NCI-H345 treated with DMSO at 0.1 percent for 48 hours (cell line): Measurements from ENCODE around the gene RHOD.

ENCODE experiments used
- DNase-seq: peaks from one replicate; lab custom pipeline; 2025; ENCODE audit not compliant: unreplicated experiment; lab: John Stamatoyannopoulos, UW

RHOD gene

DNA sequence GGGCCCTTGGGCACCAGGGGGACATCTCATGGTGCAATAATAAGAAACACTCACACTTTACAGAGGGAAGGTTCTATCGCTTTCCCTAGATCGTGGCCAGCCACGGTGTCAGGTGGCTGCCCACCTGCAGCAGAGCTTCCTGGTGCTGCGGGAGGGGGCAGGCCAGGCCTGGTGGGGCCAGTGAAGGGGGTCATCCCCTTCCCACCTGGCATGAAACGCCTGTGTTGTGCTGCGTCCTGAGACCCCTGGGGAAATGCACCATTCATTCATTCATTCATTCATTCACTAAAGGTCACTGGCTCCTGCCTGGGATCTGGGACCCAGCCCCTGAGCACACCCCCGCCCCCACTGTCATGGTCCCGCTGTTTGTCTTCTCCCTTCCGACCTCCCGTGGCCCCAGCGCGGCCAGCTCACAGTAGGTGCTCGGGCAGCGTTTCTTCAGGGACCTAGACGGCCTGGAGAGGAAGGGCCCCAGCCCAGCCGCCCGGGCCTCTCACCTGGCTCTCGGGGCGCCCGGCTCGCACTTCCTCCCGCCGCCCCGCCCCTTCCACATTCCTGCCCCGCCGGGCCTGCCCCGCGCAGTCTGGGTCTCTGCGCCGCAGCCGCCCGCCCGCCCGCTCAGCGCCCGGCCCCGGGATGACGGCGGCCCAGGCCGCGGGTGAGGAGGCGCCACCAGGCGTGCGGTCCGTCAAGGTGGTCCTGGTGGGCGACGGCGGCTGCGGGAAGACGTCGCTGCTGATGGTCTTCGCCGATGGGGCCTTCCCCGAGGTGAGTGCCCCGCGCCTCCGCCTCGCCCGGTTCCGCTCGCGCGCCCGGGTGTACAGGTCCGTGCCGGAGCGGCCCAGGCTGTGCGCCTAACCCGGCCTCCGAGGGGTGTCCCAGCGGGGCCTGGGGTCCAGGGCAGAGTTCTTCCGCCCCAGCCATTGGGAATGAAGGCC lies at the start of gene RHOD:
Gene RHOD, plus strand, starts transcription at position 581 of the 938 bp plus-strand sequence. Its CDS starts 56 bp downstream, at position 637.
- DNase-seq = no peak

- DNase-seq = no peak
Measured at GRCh38 chr11:67007126-67007525, 49.5 kb upstream of the RHOD start.

- no peak for DNase-seq
Measured at GRCh38 chr11:67010296-67010905, 46.2 kb upstream of the RHOD start.

- DNase-seq = no peak
Measured at GRCh38 chr11:67013511-67014045, 43.1 kb upstream of the RHOD start.

- DNase-seq = no peak
Measured at GRCh38 chr11:67014343-67014742, 42.3 kb upstream of the RHOD start.

- no peak for DNase-seq
Measured at GRCh38 chr11:67015048-67015447, 41.6 kb upstream of the RHOD start.

DNA sequence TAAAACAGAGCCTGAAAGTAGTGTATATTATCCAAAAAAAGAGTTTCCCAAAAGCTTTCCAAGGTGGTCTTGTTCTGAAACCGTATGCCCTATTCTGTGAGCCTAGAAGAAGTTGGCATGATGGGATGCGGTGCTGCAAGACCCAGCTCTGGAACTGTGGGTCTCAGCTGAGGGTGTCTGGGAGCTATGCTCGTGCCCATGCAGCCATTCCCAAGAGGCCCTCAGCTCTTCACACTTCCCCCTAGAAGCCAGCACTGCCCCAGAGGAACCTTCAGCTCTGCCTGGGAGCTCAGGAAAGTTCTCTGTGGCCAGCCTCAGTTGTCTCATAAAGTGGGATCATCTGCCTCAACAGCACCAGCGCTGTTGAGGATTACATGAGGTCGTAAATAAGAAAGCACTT lies 40.1 kb upstream of the RHOD start:
- DNase-seq = no peak

- DNase-seq = no peak
Measured at GRCh38 chr11:67020949-67021348, 35.7 kb upstream of the RHOD start.

GRCh38 chr11:67022341-67022933 lies 34.2 kb upstream of the RHOD start:
- peak; percentile 20 for DNase-seq

GRCh38 chr11:67022961-67023956 lies 33.4 kb upstream of the RHOD start, which contains the start of gene SYT12:
Gene SYT12 (plus strand): TSS chr11:67023134. CDS start chr11:67030145, 7,011 bp downstream.
- DNase-seq = no peak

- DNase-seq = no peak
Measured at GRCh38 chr11:67023957-67024353, 32.7 kb upstream of the RHOD start.

DNA sequence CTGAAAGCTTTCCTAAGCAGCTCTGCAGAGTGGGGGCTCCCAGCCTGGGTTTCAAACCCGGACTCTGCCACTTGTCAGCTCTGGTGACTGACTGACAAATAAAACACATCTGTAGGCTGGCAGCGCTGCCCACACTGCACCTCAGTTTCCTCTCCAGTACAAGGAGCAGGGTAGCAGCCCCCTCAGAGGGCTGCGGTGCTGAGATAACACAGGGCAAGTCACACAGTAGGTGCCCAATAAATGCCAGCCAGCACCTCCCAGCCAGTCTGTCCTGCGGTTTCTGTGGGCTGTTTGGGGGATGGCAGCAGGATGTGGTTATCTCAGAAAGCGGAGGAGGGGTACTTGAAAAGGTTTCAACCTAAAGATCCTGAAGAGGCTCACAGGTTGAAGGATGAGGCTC lies 32.2 kb upstream of the RHOD start:
- no peak for DNase-seq

GRCh38 chr11:67024966-67025365 lies 31.7 kb upstream of the RHOD start:
- DNase-seq = no peak

DNA sequence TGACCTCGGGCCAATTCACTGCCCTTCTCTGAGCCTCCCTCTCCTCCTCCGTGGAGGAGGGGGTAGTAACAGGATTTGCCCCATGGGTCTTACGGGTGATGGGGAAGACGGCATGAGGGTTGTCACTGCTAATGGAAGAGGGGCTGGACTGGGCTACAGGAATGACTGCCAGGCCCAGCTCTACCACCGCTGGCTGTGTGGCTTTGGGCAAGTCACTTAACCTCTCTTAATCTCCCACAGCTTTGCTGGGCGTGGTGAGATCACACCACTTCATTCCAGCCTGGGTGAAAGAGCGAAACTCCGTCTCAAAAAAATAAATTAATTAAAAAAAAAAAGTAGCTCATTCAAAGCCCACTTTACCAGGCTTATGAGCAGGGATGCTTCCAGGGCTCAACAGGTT lies 30.9 kb upstream of the RHOD start:
- DNase-seq = no peak

- DNase-seq = no peak
Measured at GRCh38 chr11:67026941-67027340, 29.7 kb upstream of the RHOD start.

DNA sequence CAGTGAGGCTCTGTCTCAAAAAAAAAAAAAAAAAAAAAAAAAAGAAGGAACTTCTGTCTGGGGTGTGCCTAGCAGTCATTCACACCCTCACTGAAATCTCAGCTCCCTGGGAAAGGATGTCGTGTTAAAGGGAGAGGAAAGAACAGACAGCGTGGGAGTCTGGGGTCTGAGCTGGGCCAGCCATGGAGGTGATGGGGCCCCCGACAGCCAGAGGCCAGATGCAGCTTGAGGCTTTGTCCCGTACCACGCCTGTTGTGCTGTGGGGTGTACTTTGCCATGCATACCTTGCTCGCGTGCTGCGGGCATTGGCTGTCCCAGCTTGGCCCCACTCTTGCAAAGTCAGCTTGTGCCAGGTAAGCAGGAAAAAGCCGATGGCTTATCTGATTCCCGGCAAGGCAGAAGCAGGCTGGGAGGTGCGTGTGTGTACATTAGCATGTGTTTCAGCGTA lies 29.1 kb upstream of the RHOD start:
- no peak for DNase-seq

- no peak for DNase-seq
Measured at GRCh38 chr11:67027943-67028542, 28.6 kb upstream of the RHOD start.

DNA sequence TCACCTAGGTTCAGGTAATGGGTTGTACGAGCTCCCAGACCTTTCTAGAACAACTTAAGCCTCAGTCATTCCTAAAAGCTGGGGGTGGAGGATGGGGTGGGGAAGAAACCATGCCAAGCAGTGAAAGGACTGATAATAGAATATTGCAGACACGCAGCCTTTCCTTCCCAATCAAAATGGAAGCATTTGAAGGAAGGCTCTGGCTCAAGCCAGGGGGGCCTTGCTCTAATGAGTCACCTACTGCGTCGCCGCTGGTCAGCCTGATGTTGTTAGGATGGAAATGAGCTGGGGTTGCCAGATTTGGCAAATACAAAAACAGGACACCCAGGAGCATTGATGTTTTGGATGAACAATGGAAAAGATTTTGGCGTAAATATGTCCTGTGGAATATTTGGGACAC lies 27.5 kb upstream of the RHOD start:
- DNase-seq = no peak

GRCh38 chr11:67030976-67031375 lies 25.7 kb upstream of the RHOD start:
- no peak for DNase-seq
